Endothelial cell of umbilical vein (primary cell): ENCODE measurements around the gene GSDMA. TPM values are rescaled to one million over a fixed set of nuclear protein-coding genes. Genes with fewer than 3 reads are reported as not detected.

Experiments used
- BruUV-seq: library from RNA; stranded (reverse); fragments of 400-500 nt; replicated peaks from 2 replicates; lab custom pipeline; 2021; lab: Mats Ljungman, UMichigan
- CTCF ChIA-PET: fragments of 300-600, 350-600 bp; sonication (Branson Sonifier 250); formaldehyde crosslinking; loops from one replicate; lab custom pipeline; 2021; ENCODE audit warnings: antibody characterized with exemption, inconsistent platforms; lab: Charles Lee
- POLR2A ChIA-PET: fragments of 300-600, 350-600 bp; sonication (Branson Sonifier 250); formaldehyde crosslinking; loops from one replicate; lab custom pipeline; 2021; ENCODE audit warnings: antibody characterized with exemption, inconsistent platforms; lab: Charles Lee
- DNase-seq: peaks from one replicate; pipeline ENCODE4 v3.0.0-alpha.2; 2011; ENCODE audit warnings: low read depth, low spot score
- FAIRE-seq: peaks from 2 replicates; lab custom pipeline; 2011; peaks lifted over from hg19 to GRCh38; lab: Jason Lieb, UNC
- H2AFZ ChIP-seq: 2 replicates; pipeline ENCODE4 v1.6.0; 2012; ENCODE audit warnings: low read depth, low read length, control low read depth, inconsistent platforms
- H3K27ac ChIP-seq: 2 replicates; pipeline ENCODE4 v1.5.1; 2011; ENCODE audit warnings: low read depth, mild to moderate bottlenecking, control low read depth, low read length, moderate library complexity; ENCODE audit not compliant: insufficient read depth
- H3K27me3 ChIP-seq, 2 experiments: 2 replicates each; pipeline versions ENCODE4 v1.6.0 to v1.6.1; 2011; ENCODE audit warnings: low read length in 2 of 2, mixed read lengths in 1 of 2; ENCODE audit not compliant: control insufficient read depth in 2 of 2, insufficient read depth in 2 of 2
- H3K36me3 ChIP-seq, 2 experiments: 2 replicates in 1 of 2; 3 replicates in 1 of 2; pipeline ENCODE4 v1.5.1; 2011; ENCODE audit warnings: low read length in 2 of 2, mild to moderate bottlenecking in 1 of 2, moderate library complexity in 1 of 2; ENCODE audit not compliant: control insufficient read depth in 2 of 2, insufficient read depth in 2 of 2; ENCODE audit errors: extremely low read depth in 1 of 2
- H3K4me1 ChIP-seq: 3 replicates; pipeline ENCODE4 v1.5.1; 2011; ENCODE audit warnings: mild to moderate bottlenecking, low read length; ENCODE audit not compliant: control insufficient read depth, insufficient read depth; ENCODE audit errors: extremely low read depth
- H3K4me2 ChIP-seq: 2 replicates; pipeline ENCODE4 v1.6.1; 2011; ENCODE audit warnings: low read length, control low read depth, mixed read lengths; ENCODE audit not compliant: insufficient read depth
- H3K4me3 ChIP-seq, 3 experiments: fragments of 200-600 bp in 1 of 3; sonication (generic), shearing (Covaris generic) in 1 of 3; replicated peaks in 1 of 3; 2 replicates each; pipeline ENCODE4 v1.5.1; 2011 to 2016; ENCODE audit warnings: control low read depth in 3 of 3, low read length in 3 of 3, mild to moderate bottlenecking in 2 of 3, inconsistent platforms in 1 of 3, low read depth in 1 of 3, moderate library complexity in 1 of 3; ENCODE audit not compliant: insufficient read depth in 1 of 3
- H3K79me2 ChIP-seq: 2 replicates; pipeline ENCODE4 v1.6.0; 2012; ENCODE audit warnings: low read length, inconsistent platforms; ENCODE audit not compliant: control insufficient read depth, insufficient read depth
- H3K9ac ChIP-seq: replicated peaks from 2 replicates; pipeline ENCODE3; 2011; ENCODE audit warnings: low read length, control low read depth; ENCODE audit not compliant: insufficient read depth; ENCODE audit errors: extremely low read depth
- H3K9me1 ChIP-seq: replicated peaks from 3 replicates; pipeline ENCODE4 v1.6.0; 2011; ENCODE audit warnings: mild to moderate bottlenecking, low read length; ENCODE audit not compliant: control insufficient read depth, insufficient read depth; ENCODE audit errors: extremely low read depth
- H3K9me3 ChIP-seq: replicated peaks from 2 replicates; pipeline ENCODE4 v1.5.1; 2012; ENCODE audit warnings: low read length, inconsistent platforms; ENCODE audit not compliant: control insufficient read depth, insufficient read depth
- H4K20me1 ChIP-seq: replicated peaks from 2 replicates; pipeline ENCODE3; 2011; ENCODE audit warnings: mild to moderate bottlenecking, low read length; ENCODE audit not compliant: control insufficient read depth, insufficient read depth; ENCODE audit errors: extremely low read depth
- CTCF ChIP-seq, 2 donors: IDR thresholded peaks; 1 replicate in 1 of 2; 2 replicates in 1 of 2; pipeline ENCODE4 v1.5.1; 2011; ENCODE audit warnings: low read length in 2 of 2, mild to moderate bottlenecking in 2 of 2, moderate library complexity in 2 of 2, control low read depth in 1 of 2, inconsistent platforms in 1 of 2, low read depth in 1 of 2; ENCODE audit not compliant: insufficient read depth in 1 of 2; ENCODE audit errors: extremely low read depth in 1 of 2
- EZH2 ChIP-seq: IDR thresholded peaks from 2 replicates; pipeline ENCODE4 v1.6.1; 2012; ENCODE audit warnings: borderline replicate concordance, low read depth, mild to moderate bottlenecking, moderate library complexity, low read length, inconsistent platforms; ENCODE audit not compliant: severe bottlenecking
- FOS ChIP-seq: IDR thresholded peaks from 2 replicates; pipeline ENCODE4 v1.6.1; 2011; ENCODE audit warnings: mild to moderate bottlenecking, low read length, moderate library complexity, borderline replicate concordance; ENCODE audit not compliant: insufficient read depth
- GATA2 ChIP-seq: IDR thresholded peaks from 2 replicates; pipeline ENCODE4 v1.7.0; 2011; ENCODE audit warnings: low read depth, mild to moderate bottlenecking, moderate library complexity, mixed read lengths, low read length; ENCODE audit not compliant: insufficient read length, insufficient read depth
- JUN ChIP-seq: IDR thresholded peaks from 2 replicates; pipeline ENCODE4 v1.6.1; 2011; ENCODE audit warnings: borderline replicate concordance, low read depth; ENCODE audit not compliant: insufficient read length, insufficient read depth
- MAX ChIP-seq: IDR thresholded peaks from 2 replicates; pipeline ENCODE4 v1.6.1; 2011; ENCODE audit not compliant: insufficient read depth, insufficient read length
- MYC ChIP-seq: IDR thresholded peaks from one replicate; pipeline ENCODE4 v1.6.1; 2011; ENCODE audit warnings: mild to moderate bottlenecking, low read depth, low read length
- POLR2A ChIP-seq: IDR thresholded peaks from 2 replicates; pipeline ENCODE4 v1.6.1; 2012; ENCODE audit warnings: low read depth, mild to moderate bottlenecking, control low read depth, low read length
- POLR2AphosphoS5 ChIP-seq: IDR thresholded peaks from 2 replicates; pipeline ENCODE4 v1.6.1; 2012; ENCODE audit warnings: low read depth, mild to moderate bottlenecking, control low read depth, low read length, moderate library complexity; ENCODE audit not compliant: insufficient read depth
- dilution Hi-C: fragments of 300-500 bp; cut with MboI; formaldehyde crosslinking; loops from one replicate; pipeline ENCODE4 v1.15.0; 2019; ENCODE audit warnings: low sequenced_read_pairs; ENCODE audit not compliant: extremely low pct_ligation_motif_present
- intact Hi-C: fragments of 100-400 bp; cut with micrococcal nuclease; formaldehyde crosslinking; loops from one replicate; pipeline ENCODE4 v1.10.0; 2022
- polyA plus RNA-seq, 4 experiments: library from polyadenylated mRNA; depleted of rRNA in 3 of 4; stranded (reverse) in 3 of 4; unstranded in 1 of 4; fragments of >200 nt; gene quantifications; 2 replicates each; pipeline versions ENCODE4 v1.2.1 to v1.2.3, GENCODE V29; 2011 to 2012; ENCODE audit warnings: missing spikeins in 1 of 4
- total RNA-seq: library from RNA; stranded (reverse); gene quantifications from 2 replicates; pipeline ENCODE4 v1.2.3, GENCODE V29; 2021

GSDMA gene
- total and polyA plus RNA-seq, 2 donors (not counting 3 experiments of a cell fraction or from before 2014, with no cell fraction given) = not detected

DNA sequence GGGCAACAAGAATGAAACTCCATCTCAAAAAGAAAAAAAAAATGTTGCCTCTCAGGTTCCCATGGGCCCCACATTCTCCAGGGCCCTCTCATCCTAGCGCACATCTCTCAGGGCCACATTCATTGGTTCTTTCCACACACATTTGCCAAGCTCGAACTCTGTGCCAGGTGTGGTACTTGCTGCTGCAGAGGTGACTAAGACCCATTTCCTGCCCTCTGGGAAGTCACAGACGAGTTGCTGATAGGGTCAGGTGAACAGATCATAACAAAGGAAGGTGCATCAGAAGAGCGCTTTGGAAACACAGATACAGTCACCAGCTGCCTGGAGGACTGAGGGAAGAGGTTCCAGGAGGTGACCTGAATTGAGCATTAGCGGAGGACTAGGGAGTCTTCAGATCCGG lies 1.0 kb downstream of the GSDMA start:
- TF ChIP-seq GATA2 (no peak), EZH2 (no peak), MAX (no peak), POLR2A (no peak), POLR2AphosphoS5 (no peak), FOS (no peak), MYC (no peak), CTCF (IDR thresholded peaks at IDR 0.05; ENCODE audit: extremely low read depth in 1 of 2, insufficient read depth in 1 of 2, low read depth in 1 of 2, low read length in 2 of 2) (no peak), JUN (no peak)
- dilution Hi-C loops (no loop called here), intact Hi-C loops (no loop called here)
- Histone ChIP-seq H3K4me3 (no peak overlapping the region), H3K79me2 (no peaks in the 10 kb centered on the region), H3K4me1 (no peaks in the 10 kb centered on the region), H3K9ac (no peak overlapping the region), H3K9me3 (no peaks in the 10 kb centered on the region), H3K4me2 (no peak overlapping the region), H3K9me1 (no peaks in the 10 kb centered on the region), H4K20me1 (no peaks in the 10 kb centered on the region), H2AFZ (no peak overlapping the region), H3K27me3 (peaks cover 4% of the 10 kb centered on the region in 2 experiments), H3K27ac (no peak overlapping the region), H3K36me3 (no peaks in the 10 kb centered on the region)
- no TSS peak for BruUV-seq
- no peak for FAIRE-seq
- CTCF ChIA-PET = no interaction called here
- POLR2A ChIA-PET = no interaction called here
- DNase-seq = no peak
